HepG2 (cell line): ENCODE measurements around the gene LRP1B. TPM values are rescaled to one million over a fixed set of nuclear protein-coding genes. Genes with fewer than 3 reads are reported as not detected.

ENCODE experiments used
- ATAC-seq: fragments of 200-7000 bp; cut with Tn5 transposase; 3 replicates; pipeline ENCODE4 v1.9.1; 2020; ENCODE audit warnings: mild to moderate bottlenecking, moderate library complexity
- BruUV-seq: library from RNA; stranded (reverse); fragments of 400-500 nt; replicated peaks from 2 replicates; lab custom pipeline; 2021; lab: Mats Ljungman, UMichigan
- CTCF ChIA-PET: fragments of 300-600 bp; formaldehyde crosslinking; extraction: SDS; loops from one replicate; lab custom pipeline; 2021; ENCODE audit warnings: low total read pairs, inconsistent platforms, low intra/inter-chr PET ratio; lab: Yijun Ruan, JAX
- POLR2A ChIA-PET: fragments of 350-600 bp; sonication (Branson Sonifier 250); formaldehyde crosslinking; loops from one replicate; lab custom pipeline; 2020; ENCODE audit warnings: antibody characterized with exemption, inconsistent platforms; lab: Yijun Ruan, JAX
- DNase-seq: peaks from one replicate; pipeline ENCODE4 v3.0.0-alpha.2; 2015; ENCODE audit warnings: low spot score
- FAIRE-seq: peaks from 3 replicates; lab custom pipeline; 2011; peaks lifted over from hg19 to GRCh38; lab: Jason Lieb, UNC
- H2AFZ ChIP-seq: one replicate; pipeline ENCODE4 v1.6.1; 2011; ENCODE audit warnings: low read length, inconsistent platforms
- H3K27ac ChIP-seq: fragments of 300-600 bp; 3 replicates; pipeline ENCODE4 v1.8.0; 2011; ENCODE audit warnings: mixed run types, mild to moderate bottlenecking, mixed read lengths, low read length, inconsistent platforms; ENCODE audit not compliant: insufficient read depth; ENCODE audit errors: extremely low read length
- H3K27me3 ChIP-seq, 2 experiments: fragments of 200-600 bp in 1 of 2; 2 replicates in 1 of 2; 3 replicates in 1 of 2; pipeline versions ENCODE4 v1.6.0 to v1.8.0; 2011; ENCODE audit warnings: low read length in 2 of 2, mild to moderate bottlenecking in 2 of 2, moderate library complexity in 2 of 2, inconsistent platforms in 1 of 2; ENCODE audit not compliant: insufficient read depth in 2 of 2, control insufficient read depth in 1 of 2
- H3K36me3 ChIP-seq, 2 experiments: fragments of 200-600 bp in 1 of 2; replicated peaks in 1 of 2; 2 replicates in 1 of 2; 3 replicates in 1 of 2; pipeline versions ENCODE4 v1.5.1 to v1.8.0; 2011; ENCODE audit warnings: low read length in 2 of 2, inconsistent platforms in 1 of 2; ENCODE audit not compliant: insufficient read depth in 2 of 2, control insufficient read depth in 1 of 2
- H3K4me1 ChIP-seq: 2 replicates; pipeline ENCODE4 v1.5.1; 2012; ENCODE audit warnings: low read length, inconsistent platforms; ENCODE audit not compliant: insufficient read depth
- H3K4me2 ChIP-seq: 2 replicates; pipeline ENCODE4 v1.6.0; 2011; ENCODE audit warnings: low read depth, low read length, inconsistent platforms
- H3K4me3 ChIP-seq, 3 experiments: fragments of 200-600 bp in 1 of 3; sonication (generic), shearing (Covaris generic) in 1 of 3; replicated peaks in 1 of 3; 2 replicates each; pipeline ENCODE4 v1.5.1; 2011 to 2016; ENCODE audit warnings: low read length in 3 of 3, inconsistent platforms in 2 of 3, low read depth in 2 of 3, mild to moderate bottlenecking in 2 of 3, control low read depth in 1 of 3, mixed read lengths in 1 of 3; ENCODE audit not compliant: insufficient read depth in 1 of 3
- H3K79me2 ChIP-seq: one replicate; pipeline ENCODE4 v1.6.1; 2011; ENCODE audit warnings: low read length, inconsistent platforms; ENCODE audit not compliant: insufficient read depth
- H3K9ac ChIP-seq: 2 replicates; pipeline ENCODE4 v1.6.0; 2011; ENCODE audit warnings: mild to moderate bottlenecking, low read depth, low read length, inconsistent platforms; ENCODE audit not compliant: insufficient read depth
- H3K9me3 ChIP-seq: 2 replicates; pipeline ENCODE4 v1.5.1; 2012; ENCODE audit warnings: mild to moderate bottlenecking, low read length
- H4K20me1 ChIP-seq: 2 replicates; pipeline ENCODE4 v1.6.0; 2011; ENCODE audit warnings: inconsistent platforms, mild to moderate bottlenecking, low read length, moderate library complexity; ENCODE audit not compliant: insufficient read depth
- CENPX ChIP-seq: sonication (generic); formaldehyde crosslinking; IDR thresholded peaks from 2 replicates; pipeline ENCODE4 v1.9.0; 2021; ENCODE audit warnings: mild to moderate bottlenecking, missing genetic modification reagents, moderate library complexity
- ELK4 ChIP-seq: sonication (generic); formaldehyde crosslinking; IDR thresholded peaks from 2 replicates; pipeline ENCODE4 v1.9.0; 2021; ENCODE audit warnings: missing genetic modification reagents, borderline replicate concordance
- MAFF ChIP-seq: IDR thresholded peaks from 2 replicates; pipeline ENCODE4 v1.6.1; 2011; ENCODE audit warnings: low read depth, low read length, improper control_type of control experiment
- MAFK ChIP-seq, 2 experiments: IDR thresholded peaks in 1 of 2; conservative IDR thresholded peaks in 1 of 2; 2 replicates each; pipeline ENCODE4 v1.6.1; 2011; ENCODE audit warnings: improper control_type of control experiment in 2 of 2, low read length in 2 of 2
- SALL1 ChIP-seq: sonication (generic); formaldehyde crosslinking; IDR thresholded peaks from 2 replicates; pipeline ENCODE4 v1.8.0; 2022; ENCODE audit warnings: mild to moderate bottlenecking, missing genetic modification reagents
- SP140L ChIP-seq: sonication (generic); formaldehyde crosslinking; IDR thresholded peaks from 2 replicates; pipeline ENCODE4 v1.4.0; 2020; ENCODE audit warnings: missing genetic modification reagents, borderline replicate concordance
- ZBTB21 ChIP-seq: sonication (generic); formaldehyde crosslinking; IDR thresholded peaks from 2 replicates; pipeline ENCODE4 v1.4.0; 2020; ENCODE audit warnings: missing genetic modification reagents
- ZNF598 ChIP-seq: sonication (generic); formaldehyde crosslinking; IDR thresholded peaks from 2 replicates; pipeline ENCODE4 v1.5.1; 2020; ENCODE audit warnings: mild to moderate bottlenecking, missing genetic modification reagents, borderline replicate concordance
- ZNF616 ChIP-seq: sonication (generic); formaldehyde crosslinking; IDR thresholded peaks from 2 replicates; pipeline ENCODE4 v1.5.0; 2020; ENCODE audit warnings: low read depth, mild to moderate bottlenecking, missing genetic modification reagents
- ZNF883 ChIP-seq: sonication (generic); formaldehyde crosslinking; IDR thresholded peaks from 2 replicates; pipeline ENCODE4 v1.5.1; 2020; ENCODE audit warnings: mild to moderate bottlenecking, missing genetic modification reagents; ENCODE audit errors: not compliant biosample characterization
- WGBS: methylation state at CpG from one replicate; pipeline ENCODE4 v1.1.6; 2017; ENCODE audit warnings: low lambda C conversion rate; 5-methylcytosine and 5-hydroxymethylcytosine counted together
- in situ Hi-C: cut with HindIII; loops from 2 replicates; pipeline ENCODE4 v1.10.0; 2017; ENCODE audit warnings: low pct_unique_long_range_greater_than_20kb; ENCODE audit not compliant: extremely low pct_ligation_motif_present
- intact Hi-C: fragments of 100-400 bp; cut with micrococcal nuclease; formaldehyde crosslinking; loops from one replicate; pipeline ENCODE4 v1.10.0; 2022; ENCODE audit not compliant: unreplicated experiment
- polyA plus RNA-seq, 8 experiments: library from polyadenylated mRNA; depleted of rRNA in 3 of 8; stranded (reverse) in 7 of 8; unstranded in 1 of 8; fragments of >200 nt; fragmentation: Illumina TruSeq in 4 of 8; extraction: Trizol in 4 of 8; gene quantifications; 2 replicates each; pipeline versions ENCODE4 v1.2.1 to v1.2.3, GENCODE V29; 2011 to 2016; ENCODE audit warnings: low read depth in 4 of 8, missing spikeins in 1 of 8, mixed read lengths in 1 of 8; ENCODE audit not compliant: insufficient read depth in 1 of 8
- total RNA-seq, 5 experiments: library from RNA; depleted of rRNA; stranded (reverse); fragments of >200 nt; fragmentation: Illumina TruSeq; extraction: Trizol; gene quantifications; 2 replicates each; pipeline ENCODE4 v1.2.3, GENCODE V29; 2016; ENCODE audit warnings: low read depth in 1 of 5

LRP1B gene
- total and polyA plus RNA-seq, 2 of the 13 experiments (the other 11 are each of a cell fraction or from before 2014, with no cell fraction given) = 0.04 TPM; not detected in 1

GRCh38 chr2:141967503-141967902 is 163.3 kb downstream of the LRP1B start:
- Histone ChIP-seq H3K9me3 (no peaks in the 10 kb centered on the region), H3K27ac (no peak overlapping the region), H3K4me2 (no peak overlapping the region), H4K20me1 (no peaks in the 10 kb centered on the region), H3K4me1 (no peaks in the 10 kb centered on the region), H3K79me2 (no peaks in the 10 kb centered on the region), H3K4me3 (no peak overlapping the region), H2AFZ (no peak overlapping the region), H3K27me3 (no peaks in the 10 kb centered on the region), H3K9ac (no peak overlapping the region), H3K36me3 (no peaks in the 10 kb centered on the region)
- ATAC-seq (no peak), DNase-seq (no peak), FAIRE-seq (no peak)
- WGBS = 0% methylated on average over 1 of the region's 1 CpG
- CTCF ChIA-PET = no interaction called here
- intact Hi-C loops = no loop called here
- in situ Hi-C loops = no loop called here
- TF ChIP-seq ZNF883 (CRISPR knock-in tag) = no peak
- peak; percentile 55 to 82; a peak in 3 of 4 replicates for TF ChIP-seq MAFK (conservative IDR thresholded peaks at IDR 0.05 in 1 of 2, IDR thresholded peaks at IDR 0.05 in 1 of 2; ENCODE audit: low read length in 2 of 2)
- TF ChIP-seq CENPX (CRISPR knock-in tag) = no peak
- peak; percentile 73; the same call in 1 of the 2 replicates for TF ChIP-seq MAFF
- no peak for TF ChIP-seq SP140L
- TF ChIP-seq ZNF598 (CRISPR knock-in tag) = no peak
- BruUV-seq = no TSS peak
- POLR2A ChIA-PET = no interaction called here

- no peaks in the 10 kb centered on the region for H3K9me3 ChIP-seq
- 0% methylated on average over 1 of the region's 1 CpG for WGBS
- no peaks in the 10 kb centered on the region for H4K20me1 ChIP-seq
- POLR2A ChIA-PET = no interaction called here
- H3K27ac ChIP-seq = no peak overlapping the region
- no peak for ATAC-seq
- H3K4me2 ChIP-seq = no peak overlapping the region
- intact Hi-C loops = no loop called here
- H3K4me3 ChIP-seq = no peak overlapping the region
- no TSS peak for BruUV-seq
- H3K36me3 ChIP-seq = no peaks in the 10 kb centered on the region
- H3K9ac ChIP-seq = no peak overlapping the region
- no peak for FAIRE-seq
- no peak overlapping the region for H2AFZ ChIP-seq
- no peaks in the 10 kb centered on the region for H3K79me2 ChIP-seq
- CTCF ChIA-PET = no interaction called here
- TF ChIP-seq SALL1 (CRISPR knock-in tag) = no peak
- no peak for TF ChIP-seq ZBTB21 (CRISPR knock-in tag)
- no peak for TF ChIP-seq ELK4 (CRISPR knock-in tag)
- TF ChIP-seq ZNF616 (CRISPR knock-in tag) = no peak
- in situ Hi-C loops = no loop called here
- DNase-seq = no peak
- no peaks in the 10 kb centered on the region for H3K4me1 ChIP-seq
- no peaks in the 10 kb centered on the region; a peak in 1 of 5 replicates for H3K27me3 ChIP-seq
Observed at GRCh38 chr2:141959941-141960340, 170.9 kb downstream of the LRP1B start.
